ENCODE data around the gene BLOC1S4.

BLOC1S4 gene

DNA sequence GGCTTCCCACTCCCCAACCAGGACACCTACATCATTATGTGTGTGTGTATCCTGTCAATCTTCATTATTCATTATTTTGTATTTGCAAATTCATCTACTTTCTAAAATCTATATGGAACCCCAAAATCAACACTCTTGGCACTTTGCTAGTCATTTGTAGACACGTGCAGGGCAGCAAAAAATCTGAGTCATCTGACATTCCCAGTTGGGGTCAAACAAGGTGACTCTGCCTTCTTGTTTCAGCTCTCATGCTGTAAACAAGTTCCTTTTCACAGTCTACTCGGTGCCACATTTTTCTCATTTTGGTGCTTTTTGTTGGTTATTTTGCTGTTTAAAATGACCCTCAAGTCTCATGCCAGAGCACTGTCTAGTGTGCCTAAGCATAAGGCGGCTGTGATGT, 12.2 kb upstream of the BLOC1S4 start:
- Histone ChIP-seq H3K9ac (ENCODE audit: low read length) (no peak overlapping the region), H3K79me2 (ENCODE audit: insufficient read depth, low read length) (no peaks in the 10 kb centered on the region; the same call in 1 of the 2 replicates), H4K20me1 (ENCODE audit: insufficient read depth, low read length) (no peaks in the 10 kb centered on the region), H3K4me2 (ENCODE audit: low read length) (no peak overlapping the region), H2AFZ (ENCODE audit: low read length) (no peak overlapping the region), H3K4me1 (ENCODE audit: insufficient read depth, low read length, severe bottlenecking) (peaks cover 10% of the 10 kb centered on the region), H3K36me3 (ENCODE audit: insufficient read depth, low read length) (peaks cover 28% of the 10 kb centered on the region), H3K4me3 (ENCODE audit: low read depth, low read length, poor library complexity, severe bottlenecking) (no peak overlapping the region), H3K9me2 (ENCODE audit: low read depth, low read length) (no peaks in the 10 kb centered on the region), H3F3A (ENCODE audit: insufficient read depth, low read length) (no peaks in the 10 kb centered on the region), H3K27ac (ENCODE audit: low read depth, low read length, poor library complexity, severe bottlenecking) (no peak overlapping the region), H3K27me3 (ENCODE audit: insufficient read depth, low read length) (no peaks in the 10 kb centered on the region), H3K9me3 (ENCODE audit: low read length) (peaks cover 6% of the 10 kb centered on the region; the same call in 1 of the 2 replicates)
- TF ChIP-seq EZH2 (IDR thresholded peaks at IDR 0.05; ENCODE audit: borderline replicate concordance, low read length) (no peak), CTCF (IDR thresholded peaks at IDR 0.05; ENCODE audit: low read length) (no peak)

- Histone ChIP-seq H3K4me1 (ENCODE audit: insufficient read depth, low read length, severe bottlenecking) (peaks cover 17% of the 10 kb centered on the region), H3K9me3 (ENCODE audit: low read length) (peaks cover 6% of the 10 kb centered on the region; the same call in 1 of the 2 replicates), H3K36me3 (ENCODE audit: insufficient read depth, low read length) (peaks cover 28% of the 10 kb centered on the region), H3K9ac (ENCODE audit: low read length) (no peak overlapping the region), H3K4me3 (ENCODE audit: low read depth, low read length, poor library complexity, severe bottlenecking) (no peak overlapping the region), H3K27me3 (ENCODE audit: insufficient read depth, low read length) (no peaks in the 10 kb centered on the region), H3K9me2 (ENCODE audit: low read depth, low read length) (no peaks in the 10 kb centered on the region), H4K20me1 (ENCODE audit: insufficient read depth, low read length) (no peaks in the 10 kb centered on the region), H3F3A (ENCODE audit: insufficient read depth, low read length) (no peaks in the 10 kb centered on the region), H2AFZ (ENCODE audit: low read length) (no peak overlapping the region), H3K27ac (ENCODE audit: low read depth, low read length, poor library complexity, severe bottlenecking) (no peak overlapping the region), H3K79me2 (ENCODE audit: insufficient read depth, low read length) (no peaks in the 10 kb centered on the region; the same call in 1 of the 2 replicates), H3K4me2 (ENCODE audit: low read length) (no peak overlapping the region)
- no peak for TF ChIP-seq CTCF (IDR thresholded peaks at IDR 0.05; ENCODE audit: low read length)
- no peak for TF ChIP-seq EZH2 (IDR thresholded peaks at IDR 0.05; ENCODE audit: borderline replicate concordance, low read length)
These were observed 10.3 kb upstream of the BLOC1S4 start for GRCh38 chr4:6705646-6706045.

DNA sequence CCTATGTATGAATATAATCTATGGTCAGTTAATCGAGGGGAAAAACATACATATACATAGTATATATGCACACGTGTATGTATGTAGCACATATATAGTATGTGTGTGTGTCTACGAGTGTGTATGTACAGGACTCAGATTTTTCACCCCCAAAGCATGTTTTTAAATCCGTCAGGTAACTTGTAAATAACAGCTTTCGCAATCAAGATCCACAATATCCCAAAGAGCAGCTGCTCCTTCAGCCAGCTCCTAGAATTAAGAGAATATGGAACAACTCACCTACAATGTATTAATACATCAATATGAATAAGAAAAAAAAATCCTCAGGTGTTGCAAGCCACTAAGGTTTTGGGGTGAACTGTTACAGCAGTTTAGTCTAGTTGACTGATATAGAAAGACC, 9.8 kb upstream of the BLOC1S4 start:
- H3K27ac ChIP-seq (ENCODE audit: low read depth, low read length, poor library complexity, severe bottlenecking): no peak overlapping the region
- peaks cover 28% of the 10 kb centered on the region for H3K36me3 ChIP-seq (ENCODE audit: insufficient read depth, low read length)
- no peaks in the 10 kb centered on the region; the same call in 1 of the 2 replicates for H3K79me2 ChIP-seq (ENCODE audit: insufficient read depth, low read length)
- no peak overlapping the region for H3K4me3 ChIP-seq (ENCODE audit: low read depth, low read length, poor library complexity, severe bottlenecking)
- TF ChIP-seq EZH2 (IDR thresholded peaks at IDR 0.05; ENCODE audit: borderline replicate concordance, low read length): no peak
- TF ChIP-seq CTCF (IDR thresholded peaks at IDR 0.05; ENCODE audit: low read length): no peak
- no peaks in the 10 kb centered on the region for H3F3A ChIP-seq (ENCODE audit: insufficient read depth, low read length)
- no peak overlapping the region for H3K9ac ChIP-seq (ENCODE audit: low read length)
- no peak overlapping the region for H3K4me2 ChIP-seq (ENCODE audit: low read length)
- H2AFZ ChIP-seq (ENCODE audit: low read length): no peak overlapping the region
- H3K27me3 ChIP-seq (ENCODE audit: insufficient read depth, low read length): no peaks in the 10 kb centered on the region
- no peaks in the 10 kb centered on the region for H4K20me1 ChIP-seq (ENCODE audit: insufficient read depth, low read length)
- peaks cover 8% of the 10 kb centered on the region; the same call in 1 of the 2 replicates for H3K9me3 ChIP-seq (ENCODE audit: low read length)
- no peaks in the 10 kb centered on the region for H3K9me2 ChIP-seq (ENCODE audit: low read depth, low read length)
- H3K4me1 ChIP-seq (ENCODE audit: insufficient read depth, low read length, severe bottlenecking): peaks cover 17% of the 10 kb centered on the region

Data from OCI-LY1 (cell line).